Omental fat pad (tissue), 4 donors: ENCODE measurements around the gene ADGRF3. TPM values are rescaled to one million over a fixed set of nuclear protein-coding genes. Genes with fewer than 3 reads are reported as not detected.

ENCODE experiments used
- ATAC-seq: fragments of 150-250 bp; one replicate; pipeline ENCODE4 v1.9.1; 2016; ENCODE audit warnings: mild to moderate bottlenecking, moderate library complexity; ENCODE audit not compliant: low FRiP score
- DNase-seq: peaks from one replicate; pipeline ENCODE4 v3.0.0-alpha.2; 2019; ENCODE audit warnings: low spot score
- total RNA-seq, 4 donors: library from RNA; depleted of rRNA; stranded (reverse); fragments of >200 nt; gene quantifications; one replicate each; pipeline ENCODE4 v1.1.0, GENCODE V29; 2016
- TF ChIP-seq, protein P1 (sequence below), 3 donors: fragments of 450-650 bp; IDR thresholded peaks; one replicate each; pipeline ENCODE4 v1.5.1; 2016 to 2017; ENCODE audit warnings: antibody characterized with exemption in 3 of 3, mild to moderate bottlenecking in 3 of 3, moderate library complexity in 2 of 3

ADGRF3 gene, protein sequence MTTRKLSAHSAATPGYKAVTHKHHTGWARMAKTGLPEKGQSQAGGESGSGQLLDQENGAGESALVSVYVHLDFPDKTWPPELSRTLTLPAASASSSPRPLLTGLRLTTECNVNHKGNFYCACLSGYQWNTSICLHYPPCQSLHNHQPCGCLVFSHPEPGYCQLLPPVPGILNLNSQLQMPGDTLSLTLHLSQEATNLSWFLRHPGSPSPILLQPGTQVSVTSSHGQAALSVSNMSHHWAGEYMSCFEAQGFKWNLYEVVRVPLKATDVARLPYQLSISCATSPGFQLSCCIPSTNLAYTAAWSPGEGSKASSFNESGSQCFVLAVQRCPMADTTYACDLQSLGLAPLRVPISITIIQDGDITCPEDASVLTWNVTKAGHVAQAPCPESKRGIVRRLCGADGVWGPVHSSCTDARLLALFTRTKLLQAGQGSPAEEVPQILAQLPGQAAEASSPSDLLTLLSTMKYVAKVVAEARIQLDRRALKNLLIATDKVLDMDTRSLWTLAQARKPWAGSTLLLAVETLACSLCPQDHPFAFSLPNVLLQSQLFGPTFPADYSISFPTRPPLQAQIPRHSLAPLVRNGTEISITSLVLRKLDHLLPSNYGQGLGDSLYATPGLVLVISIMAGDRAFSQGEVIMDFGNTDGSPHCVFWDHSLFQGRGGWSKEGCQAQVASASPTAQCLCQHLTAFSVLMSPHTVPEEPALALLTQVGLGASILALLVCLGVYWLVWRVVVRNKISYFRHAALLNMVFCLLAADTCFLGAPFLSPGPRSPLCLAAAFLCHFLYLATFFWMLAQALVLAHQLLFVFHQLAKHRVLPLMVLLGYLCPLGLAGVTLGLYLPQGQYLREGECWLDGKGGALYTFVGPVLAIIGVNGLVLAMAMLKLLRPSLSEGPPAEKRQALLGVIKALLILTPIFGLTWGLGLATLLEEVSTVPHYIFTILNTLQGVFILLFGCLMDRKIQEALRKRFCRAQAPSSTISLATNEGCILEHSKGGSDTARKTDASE
- total RNA-seq: under 1 TPM in 1 of 4 donors, not detected in 3; 0.09 TPM

DNA sequence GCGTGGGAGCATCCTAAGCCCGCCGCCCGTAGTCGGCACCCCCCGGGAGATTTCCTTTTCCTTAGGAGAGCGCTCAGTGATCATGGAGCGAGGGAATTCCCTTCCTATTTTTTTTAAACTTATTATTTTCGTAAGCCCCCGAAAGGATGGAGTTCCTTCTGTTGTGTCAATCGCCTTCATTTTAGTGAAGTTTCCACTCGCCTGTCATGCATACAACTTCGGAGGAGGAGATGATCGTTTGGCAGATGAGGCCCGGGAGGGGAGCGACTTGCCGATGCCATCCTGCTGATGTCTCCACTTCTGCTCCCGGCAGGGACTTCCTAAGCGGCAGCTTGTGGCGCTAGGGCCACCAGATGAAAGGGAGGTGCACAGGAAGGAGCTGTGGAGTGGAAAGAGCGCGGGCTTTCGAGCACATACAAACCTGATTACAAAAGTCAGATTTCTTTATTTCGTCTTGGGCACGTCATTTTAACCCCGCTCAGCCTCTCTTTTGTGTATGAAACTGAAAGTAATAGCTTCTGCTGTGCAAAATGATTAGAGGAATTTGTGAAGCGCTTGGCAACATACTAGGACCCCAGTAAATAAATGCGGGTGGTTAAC is at the start of gene ADGRF3:
Gene ADGRF3, minus strand, starts transcription at position 336 of the 600 bp plus-strand sequence. CDS start 555 bp downstream, outside the sequence.
- TF ChIP-seq, protein P1, sequence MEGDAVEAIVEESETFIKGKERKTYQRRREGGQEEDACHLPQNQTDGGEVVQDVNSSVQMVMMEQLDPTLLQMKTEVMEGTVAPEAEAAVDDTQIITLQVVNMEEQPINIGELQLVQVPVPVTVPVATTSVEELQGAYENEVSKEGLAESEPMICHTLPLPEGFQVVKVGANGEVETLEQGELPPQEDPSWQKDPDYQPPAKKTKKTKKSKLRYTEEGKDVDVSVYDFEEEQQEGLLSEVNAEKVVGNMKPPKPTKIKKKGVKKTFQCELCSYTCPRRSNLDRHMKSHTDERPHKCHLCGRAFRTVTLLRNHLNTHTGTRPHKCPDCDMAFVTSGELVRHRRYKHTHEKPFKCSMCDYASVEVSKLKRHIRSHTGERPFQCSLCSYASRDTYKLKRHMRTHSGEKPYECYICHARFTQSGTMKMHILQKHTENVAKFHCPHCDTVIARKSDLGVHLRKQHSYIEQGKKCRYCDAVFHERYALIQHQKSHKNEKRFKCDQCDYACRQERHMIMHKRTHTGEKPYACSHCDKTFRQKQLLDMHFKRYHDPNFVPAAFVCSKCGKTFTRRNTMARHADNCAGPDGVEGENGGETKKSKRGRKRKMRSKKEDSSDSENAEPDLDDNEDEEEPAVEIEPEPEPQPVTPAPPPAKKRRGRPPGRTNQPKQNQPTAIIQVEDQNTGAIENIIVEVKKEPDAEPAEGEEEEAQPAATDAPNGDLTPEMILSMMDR (IDR thresholded peaks at IDR 0.05): no peak
- ATAC-seq: no peak
- DNase-seq: no peak

DNA sequence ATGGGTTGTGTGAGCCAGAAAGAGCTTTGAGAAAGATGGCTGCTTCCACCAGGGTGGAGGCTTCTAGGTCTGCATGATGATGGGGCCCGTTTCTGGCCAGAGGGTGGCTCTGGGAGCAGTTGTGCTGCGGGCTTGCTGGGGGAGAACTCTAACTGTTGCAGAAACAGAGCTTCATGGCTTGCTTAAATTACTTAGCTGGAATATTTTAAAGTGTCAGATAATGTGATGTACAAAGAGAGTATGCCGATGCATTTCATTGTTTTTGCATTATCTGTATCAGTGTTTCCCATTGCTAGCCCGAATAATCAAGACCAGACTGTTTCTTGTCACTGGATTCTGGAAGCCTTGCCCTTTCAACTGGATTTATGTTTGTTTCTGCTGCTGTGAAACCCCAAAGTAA is 48.8 kb upstream of the ADGRF3 start:
- TF ChIP-seq, protein P1 (IDR thresholded peaks at IDR 0.05): no peak
- no peak for DNase-seq
- ATAC-seq: no peak

DNA sequence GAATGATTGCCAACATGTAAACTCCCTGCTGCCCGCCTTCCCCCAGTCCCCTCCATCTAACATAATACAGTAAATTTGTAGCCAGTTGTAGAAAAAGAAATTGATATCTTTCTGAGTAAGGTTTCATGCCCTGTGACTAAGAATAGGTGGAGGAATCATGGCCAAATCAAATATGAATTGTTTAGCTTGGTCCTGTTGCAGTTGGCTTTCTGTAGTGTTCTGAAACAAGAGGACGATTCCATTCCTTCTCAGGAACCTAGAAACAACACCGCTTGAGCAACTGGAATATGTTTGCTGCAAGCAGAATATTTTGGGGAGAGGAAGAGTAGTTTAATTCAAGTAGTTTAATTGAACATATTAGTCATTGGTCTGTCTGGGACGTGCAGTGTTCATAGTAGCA is 48.1 kb upstream of the ADGRF3 start:
- ATAC-seq: no peak
- no peak for DNase-seq
- TF ChIP-seq, protein P1 (IDR thresholded peaks at IDR 0.05): no peak

DNA sequence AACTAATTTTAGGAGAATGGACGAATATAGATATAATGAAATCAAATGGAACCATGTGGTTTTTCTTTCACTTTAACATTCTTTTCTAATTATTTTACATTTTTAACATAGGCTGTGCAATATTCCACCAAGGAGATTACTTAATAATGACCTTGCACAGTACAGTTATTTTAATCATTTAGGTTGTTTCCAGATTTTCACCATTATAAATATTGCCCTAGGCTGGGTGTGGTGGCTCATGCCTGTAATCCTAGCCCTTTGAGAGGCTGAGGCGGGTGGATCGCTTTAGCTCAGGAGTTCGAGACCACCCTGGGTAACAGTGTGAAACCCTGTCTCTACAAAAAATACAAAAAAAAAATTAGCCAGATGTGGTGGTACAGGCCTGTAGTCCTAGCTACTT is 40.6 kb upstream of the ADGRF3 start:
- no peak for DNase-seq
- TF ChIP-seq, protein P1 (IDR thresholded peaks at IDR 0.05): no peak
- ATAC-seq: no peak

DNA sequence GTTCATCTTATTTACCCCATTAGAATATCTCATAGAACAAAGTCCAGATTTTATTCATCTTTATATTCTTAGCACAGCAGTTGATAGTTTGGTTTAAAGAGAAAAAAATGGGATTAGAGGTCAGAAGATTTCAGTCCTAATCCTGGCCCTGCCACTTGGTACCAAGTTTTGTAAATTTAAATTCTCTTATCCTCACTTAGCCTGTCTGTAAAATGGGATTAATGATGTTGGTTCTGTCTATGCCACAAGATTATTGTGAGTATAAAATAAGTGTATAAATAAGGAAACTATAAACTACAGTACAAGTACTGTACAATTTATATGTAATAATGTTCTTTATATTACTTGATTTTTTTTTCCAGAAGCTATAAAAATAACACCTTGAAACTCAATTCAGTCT is 38.0 kb upstream of the ADGRF3 start:
- ATAC-seq: no peak
- no peak for DNase-seq
- TF ChIP-seq, protein P1 (IDR thresholded peaks at IDR 0.05): no peak

DNA sequence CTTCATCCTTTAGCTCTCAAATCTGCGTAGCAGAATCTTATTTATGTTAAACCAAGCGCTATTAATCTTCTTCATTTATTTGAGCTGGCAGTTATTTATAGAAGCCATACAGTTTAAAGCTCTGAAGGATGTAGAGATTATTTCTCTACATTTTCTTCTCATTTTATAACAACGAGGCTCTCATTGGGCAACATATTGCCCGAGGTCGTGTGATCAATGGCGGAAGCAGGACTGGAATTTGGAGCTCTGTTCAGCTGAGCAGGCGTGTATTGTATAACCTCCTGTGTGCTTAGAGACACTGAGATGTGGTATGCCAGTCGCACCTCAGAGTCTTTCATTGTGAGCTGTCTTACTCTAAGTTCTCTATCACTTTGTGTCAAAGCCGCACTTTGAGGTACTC is 37.6 kb upstream of the ADGRF3 start:
- no peak for DNase-seq
- TF ChIP-seq, protein P1 (IDR thresholded peaks at IDR 0.05): no peak
- no peak for ATAC-seq
